HPDE6-E6E7 (cell line): ENCODE results near the gene GPS1.

Experiments
- DNase-seq: peaks from one replicate; pipeline ENCODE4 v3.0.0; 2011; ENCODE audit warnings: missing footprints; ENCODE audit errors: extremely low spot score

GPS1 gene

GRCh38 chr17:82078433-82078832 is 26.7 kb downstream of the GPS1 start:
- DNase-seq, result no peak

GRCh38 chr17:82079001-82079677 is 27.4 kb downstream of the GPS1 start:
- no peak for DNase-seq

- no peak for DNase-seq
Measured at GRCh38 chr17:82080048-82080788, 28.5 kb downstream of the GPS1 start.

GRCh38 chr17:82080789-82081464 is 29.2 kb downstream of the GPS1 start:
- DNase-seq, result no peak

GRCh38 chr17:82081546-82081945 is 29.8 kb downstream of the GPS1 start:
- no peak for DNase-seq

- no peak for DNase-seq
Measured at GRCh38 chr17:82081966-82082365, 30.3 kb downstream of the GPS1 start.

GRCh38 chr17:82082456-82082855 is 30.8 kb downstream of the GPS1 start:
- no peak for DNase-seq

GRCh38 chr17:82083009-82083408 is 31.3 kb downstream of the GPS1 start:
- DNase-seq, result no peak

GRCh38 chr17:82083533-82084359 is 32.0 kb downstream of the GPS1 start:
- no peak for DNase-seq

GRCh38 chr17:82084373-82085030 is 32.8 kb downstream of the GPS1 start:
- DNase-seq, result no peak

- DNase-seq, result no peak
Measured at GRCh38 chr17:82085031-82085861, 33.5 kb downstream of the GPS1 start.

- no peak for DNase-seq
Measured at GRCh38 chr17:82085931-82086764, 34.5 kb downstream of the GPS1 start.

GRCh38 chr17:82086941-82087906 is 35.5 kb downstream of the GPS1 start:
- no peak for DNase-seq

- DNase-seq, result no peak
Measured at GRCh38 chr17:82087961-82088837, 36.5 kb downstream of the GPS1 start.

GRCh38 chr17:82088838-82089722 is 37.4 kb downstream of the GPS1 start:
- no peak for DNase-seq
